HG03439 (cell line): Measurements from ENCODE around the gene FOXA2.
"Not testable (repeated sequence)": the region's sequence is repeated elsewhere in the genome, so short reads cannot be mapped to it uniquely, and the experiment has no call there.

Source experiments
- ATAC-seq: cut with Tn5 transposase; IDR thresholded peaks from one replicate; pipeline ENCODE4 v1.9.1; 2021; ENCODE audit warnings: mild to moderate bottlenecking, moderate library complexity; ENCODE audit not compliant: unreplicated experiment

The FOXA2 gene

DNA sequence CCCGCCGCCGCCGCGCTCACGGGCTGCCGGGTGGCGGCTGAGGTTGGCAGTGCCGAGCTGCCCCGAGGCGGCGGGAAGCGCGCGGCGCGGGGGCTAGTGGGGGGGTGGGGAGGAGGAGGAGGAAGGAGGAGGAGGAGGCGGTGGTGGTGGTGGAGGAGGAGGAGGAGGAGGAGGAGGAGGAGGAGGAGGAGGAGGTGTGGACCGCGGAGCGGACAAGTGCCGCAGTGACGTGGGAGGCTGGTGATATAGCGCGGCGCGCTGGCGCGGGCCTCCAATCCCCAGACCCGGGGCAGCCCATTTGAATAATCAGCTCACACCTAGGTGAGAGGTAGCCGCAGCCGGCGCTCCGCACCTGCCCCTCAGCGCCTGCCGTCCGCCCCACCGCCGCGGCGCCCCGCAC, at the start of gene FOXA2:
FOXA2 (minus strand) TSS at position 51 of the 400 bp plus-strand sequence. CDS start 294 bp downstream, outside the sequence.
- no peak for ATAC-seq

DNA sequence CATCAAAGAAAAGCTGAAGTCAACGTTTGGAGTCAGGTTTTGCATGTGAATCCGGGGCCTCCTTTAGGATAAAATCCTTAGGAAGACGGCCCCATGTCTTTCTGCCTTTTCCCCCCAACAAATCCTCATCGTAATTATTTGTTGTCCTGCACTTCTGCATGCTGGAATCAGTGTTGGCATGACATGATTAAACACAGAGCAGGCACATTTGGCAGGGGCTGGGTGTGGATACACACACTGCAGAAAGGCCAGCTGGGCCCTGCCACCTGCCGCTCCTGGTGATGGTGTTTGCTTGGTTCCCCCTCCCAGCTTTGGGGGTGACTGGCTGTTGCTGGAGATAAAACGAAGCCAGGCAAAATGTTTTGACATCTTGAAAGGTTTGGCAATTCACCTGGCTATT, 46.3 kb upstream of the FOXA2 start:
- ATAC-seq, result no peak

DNA sequence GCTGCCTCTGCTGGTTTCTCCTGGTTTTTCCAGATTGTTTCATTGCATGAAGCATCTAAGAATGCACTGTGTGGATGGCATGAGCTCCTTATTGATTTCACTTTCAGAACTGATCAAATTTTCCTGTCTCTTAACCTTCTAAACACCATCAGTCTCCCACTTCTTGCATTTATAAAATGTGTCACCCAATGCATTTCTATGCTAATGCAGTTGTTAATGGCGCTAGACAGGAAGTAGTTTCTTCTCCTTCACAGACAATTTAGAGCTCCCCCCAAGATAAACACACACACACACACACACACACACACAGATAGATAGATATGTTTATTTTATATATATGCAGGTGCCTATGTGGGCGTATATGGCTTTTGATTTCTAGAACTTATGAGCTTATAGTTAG, 45.6 kb upstream of the FOXA2 start:
- ATAC-seq, result no peak

DNA sequence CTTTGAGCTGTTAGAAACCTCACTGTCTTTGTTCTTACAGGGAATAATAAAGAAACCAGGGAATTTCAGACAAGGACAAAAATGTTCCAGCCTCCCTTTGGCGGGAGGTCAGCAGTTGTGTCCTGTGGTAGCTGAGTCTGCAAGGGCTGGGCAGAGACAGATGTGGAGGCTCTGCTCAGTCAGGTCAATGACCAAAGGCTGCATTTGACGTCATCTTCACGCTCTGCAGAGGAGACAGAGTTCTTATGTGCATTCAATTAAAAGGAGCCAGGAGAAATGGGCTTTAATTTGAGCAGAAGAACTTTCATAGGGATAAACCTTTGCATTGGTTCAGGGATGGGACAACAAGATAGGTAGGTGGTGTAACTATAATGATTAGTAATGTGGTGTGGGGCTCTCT, 45.1 kb upstream of the FOXA2 start:
- ATAC-seq, result no peak

DNA sequence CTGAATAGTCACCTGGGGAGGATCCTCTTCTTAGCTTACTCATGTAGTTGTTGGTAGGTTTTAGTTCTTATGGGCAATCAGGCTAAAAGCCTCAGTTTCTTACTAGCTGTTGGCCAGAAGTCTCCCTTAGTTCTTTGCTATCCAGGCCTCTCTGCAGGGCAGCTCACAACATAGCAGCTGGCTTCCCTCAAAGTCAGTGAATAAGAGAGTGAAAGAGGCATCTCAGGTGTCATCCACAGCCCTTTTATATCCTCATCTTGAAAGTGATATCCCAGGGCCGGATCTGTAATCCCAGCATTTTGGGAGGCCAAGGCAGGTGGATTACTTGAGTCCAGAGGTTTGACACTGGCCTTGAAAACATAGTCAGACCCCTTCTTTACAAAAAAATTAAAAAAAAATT, 42.1 kb upstream of the FOXA2 start:
- ATAC-seq, result no peak

DNA sequence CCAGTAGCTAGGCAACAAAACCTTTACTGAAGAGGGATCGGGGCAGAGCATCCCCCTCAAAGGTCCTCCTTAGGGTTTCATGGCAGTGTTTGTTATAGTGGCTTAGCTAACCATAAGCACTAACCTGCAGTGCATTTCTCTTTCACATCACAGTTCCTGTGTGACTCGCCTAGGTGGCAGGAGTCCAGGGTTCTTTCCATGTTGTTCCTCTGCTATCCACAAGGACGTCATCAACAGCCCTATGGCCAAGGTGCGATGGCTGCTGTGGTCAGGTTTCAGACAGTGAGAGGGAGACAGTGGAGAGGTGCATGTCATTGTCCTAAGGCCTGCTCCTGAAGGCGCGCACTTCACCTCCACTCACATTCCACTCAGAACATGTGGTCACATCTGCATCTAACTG, 38.8 kb upstream of the FOXA2 start:
- no peak for ATAC-seq

DNA sequence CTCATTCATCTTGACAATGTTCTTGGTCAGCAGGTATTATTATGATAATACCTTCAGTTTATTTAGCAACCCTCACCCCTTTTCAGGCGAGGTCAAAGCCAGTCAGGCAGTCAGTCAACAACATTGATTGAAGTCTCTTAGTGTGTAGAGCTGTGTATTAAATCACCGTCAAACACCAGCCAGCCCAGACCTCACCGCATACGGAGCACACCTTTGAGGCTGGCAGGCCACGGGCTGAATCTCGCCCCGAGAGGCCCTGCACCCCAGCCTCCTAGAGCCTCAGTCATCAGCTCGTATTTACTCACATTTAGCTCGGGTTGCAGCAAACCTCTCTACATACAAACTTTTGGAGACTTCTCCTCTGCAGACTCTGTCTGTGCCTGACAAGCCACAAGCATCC, 36.0 kb upstream of the FOXA2 start:
- no peak for ATAC-seq

DNA sequence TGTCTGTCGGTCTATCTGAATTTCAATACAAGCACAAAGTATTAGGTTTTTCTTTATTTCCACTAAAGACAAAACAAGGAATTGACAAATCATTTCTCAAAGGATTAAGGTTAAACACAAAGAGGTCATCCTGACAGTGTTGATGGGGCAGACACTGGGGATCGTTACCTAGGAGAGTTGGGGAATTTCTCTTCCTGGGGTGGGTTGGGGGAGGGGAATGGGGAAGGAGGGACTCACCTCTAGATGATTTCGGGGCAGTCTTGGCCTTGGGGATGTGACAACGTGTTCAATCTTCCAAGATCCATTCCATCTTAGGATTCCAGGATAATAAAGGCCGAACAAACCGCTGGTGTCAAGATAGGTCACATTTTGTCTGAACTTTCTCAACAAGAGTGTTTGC, 35.4 kb upstream of the FOXA2 start:
- no peak for ATAC-seq

DNA sequence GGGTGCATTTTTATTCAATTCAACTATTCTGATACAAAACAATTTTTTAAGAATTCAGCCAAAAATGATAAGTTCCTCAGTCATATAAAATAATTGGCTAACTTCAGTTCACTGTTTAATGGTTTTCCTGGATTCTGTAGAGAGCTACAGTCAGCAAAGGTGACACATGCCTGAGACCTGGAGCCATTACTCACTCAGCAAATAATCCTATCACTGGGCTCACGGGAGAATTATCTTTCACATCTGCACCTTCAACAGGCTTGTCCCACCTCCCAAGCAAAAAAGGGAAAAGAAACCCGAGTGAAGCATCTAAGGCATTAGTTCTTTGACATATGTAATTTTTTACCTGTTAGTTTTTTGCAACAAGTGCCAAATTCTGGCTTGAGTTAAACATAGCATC, 34.9 kb upstream of the FOXA2 start:
- ATAC-seq, result no peak

DNA sequence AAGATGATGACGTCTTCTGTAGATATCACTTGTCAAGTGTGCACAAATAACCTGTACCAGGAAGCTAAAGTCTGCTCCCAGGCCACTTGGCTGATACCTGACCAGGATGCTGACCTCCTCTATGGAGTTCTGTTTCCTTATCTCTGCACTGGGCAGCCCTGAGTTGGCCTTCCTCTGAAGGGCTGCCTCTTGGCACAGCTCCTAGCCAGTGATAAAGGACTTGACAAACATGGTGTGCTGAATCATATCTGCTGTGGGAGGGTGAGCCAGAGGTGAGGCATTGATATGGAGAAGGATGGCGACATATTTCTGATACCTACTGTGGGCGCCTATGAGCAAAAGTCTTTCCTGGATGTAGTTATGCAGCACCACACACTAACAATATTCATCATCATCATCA, 32.8 kb upstream of the FOXA2 start:
- ATAC-seq, result no peak

DNA sequence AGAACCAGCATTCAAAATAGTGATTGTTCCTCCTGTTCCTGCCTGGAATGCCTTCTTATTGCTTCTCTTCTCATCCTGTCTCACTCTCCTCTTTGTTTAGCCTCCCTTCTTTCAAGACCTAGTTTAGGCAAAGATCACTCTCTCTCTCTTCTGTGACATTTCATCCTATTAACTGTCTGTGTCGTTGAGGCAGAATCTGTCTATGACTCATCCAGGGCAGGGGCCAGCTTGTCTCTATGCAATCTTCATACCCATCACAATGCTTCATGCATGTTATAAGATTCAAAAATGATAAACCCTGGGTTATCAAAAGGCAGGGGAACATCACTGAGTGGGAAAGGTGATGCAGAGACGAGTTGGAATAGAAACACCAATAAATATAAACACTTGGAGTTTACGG, 32.2 kb upstream of the FOXA2 start:
- ATAC-seq, result no peak

DNA sequence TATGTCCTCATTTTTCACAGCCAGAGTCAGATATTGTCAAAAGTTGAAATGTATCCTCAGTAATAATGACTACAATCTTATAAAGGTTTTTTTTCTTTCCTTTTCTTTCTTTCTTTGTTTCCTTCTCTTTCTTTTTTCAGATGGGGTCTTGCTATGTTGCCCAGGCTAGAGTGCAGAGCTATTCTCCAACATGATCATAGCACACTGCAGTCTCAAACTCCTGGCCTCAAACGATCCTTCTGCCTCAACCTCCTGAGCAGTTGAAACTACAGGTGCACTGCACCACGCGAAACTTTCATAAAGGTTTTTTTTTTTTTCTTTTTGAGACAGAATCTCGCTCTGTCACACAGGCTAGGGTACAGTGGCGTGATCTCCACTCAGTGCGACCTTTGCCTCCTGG, 31.1 kb upstream of the FOXA2 start:
- ATAC-seq, result no peak

DNA sequence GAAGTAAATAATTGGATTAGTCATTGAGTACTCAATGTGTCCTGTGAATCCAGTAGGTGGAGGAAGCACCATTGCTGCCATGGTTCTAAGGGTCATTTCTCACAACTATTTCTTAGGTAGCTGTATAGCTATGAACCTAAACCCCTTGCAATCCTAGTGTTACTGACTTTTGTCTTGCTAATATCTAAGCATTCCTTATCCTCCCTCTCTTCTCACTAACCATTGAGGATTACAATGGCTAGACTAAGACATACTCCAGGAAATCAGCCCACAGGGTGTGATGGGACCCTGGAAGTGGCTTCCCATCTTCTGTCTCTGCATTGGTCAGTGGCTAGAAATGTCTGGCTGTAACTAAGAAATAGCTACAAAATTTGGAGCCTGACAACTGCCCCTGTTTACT, 27.3 kb upstream of the FOXA2 start:
- no peak for ATAC-seq

DNA sequence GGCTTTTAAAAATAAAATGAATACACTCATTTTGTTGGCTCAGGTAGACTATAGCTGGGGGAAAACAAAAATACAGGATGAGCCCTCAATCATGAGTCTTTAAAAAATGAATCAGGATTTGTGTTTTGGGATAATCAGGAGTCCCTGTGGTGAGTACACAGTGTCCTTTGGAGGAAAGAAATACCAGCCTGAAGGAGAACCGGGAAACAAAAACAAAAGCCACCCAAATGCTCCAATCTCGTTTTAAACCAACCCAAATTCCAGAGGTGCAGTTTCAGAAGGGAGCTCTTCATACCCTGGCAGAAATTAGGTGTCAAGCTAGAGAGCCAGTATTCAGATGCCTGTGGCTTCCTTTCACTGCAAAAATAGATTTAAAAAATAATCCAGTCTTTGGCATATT, 23.3 kb upstream of the FOXA2 start:
- ATAC-seq, result no peak

DNA sequence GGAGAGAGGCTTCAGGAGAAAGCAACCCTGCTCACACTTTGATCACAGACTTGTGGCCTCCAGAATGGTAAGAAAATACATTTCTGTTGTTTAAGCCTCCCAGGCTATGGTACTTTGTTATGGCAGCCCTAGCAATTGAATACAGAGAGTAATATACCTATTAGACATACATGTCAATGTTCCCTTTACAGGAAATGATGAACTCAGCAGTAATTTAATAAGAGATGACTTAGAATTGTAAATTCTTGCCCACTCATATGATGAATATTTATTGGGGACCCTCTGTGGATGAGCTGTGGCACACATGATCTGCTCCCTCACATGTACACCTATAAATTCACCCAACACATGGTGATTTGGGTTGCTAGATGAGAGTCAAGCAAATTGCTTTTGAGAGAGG, 20.4 kb upstream of the FOXA2 start:
- ATAC-seq, result no peak

DNA sequence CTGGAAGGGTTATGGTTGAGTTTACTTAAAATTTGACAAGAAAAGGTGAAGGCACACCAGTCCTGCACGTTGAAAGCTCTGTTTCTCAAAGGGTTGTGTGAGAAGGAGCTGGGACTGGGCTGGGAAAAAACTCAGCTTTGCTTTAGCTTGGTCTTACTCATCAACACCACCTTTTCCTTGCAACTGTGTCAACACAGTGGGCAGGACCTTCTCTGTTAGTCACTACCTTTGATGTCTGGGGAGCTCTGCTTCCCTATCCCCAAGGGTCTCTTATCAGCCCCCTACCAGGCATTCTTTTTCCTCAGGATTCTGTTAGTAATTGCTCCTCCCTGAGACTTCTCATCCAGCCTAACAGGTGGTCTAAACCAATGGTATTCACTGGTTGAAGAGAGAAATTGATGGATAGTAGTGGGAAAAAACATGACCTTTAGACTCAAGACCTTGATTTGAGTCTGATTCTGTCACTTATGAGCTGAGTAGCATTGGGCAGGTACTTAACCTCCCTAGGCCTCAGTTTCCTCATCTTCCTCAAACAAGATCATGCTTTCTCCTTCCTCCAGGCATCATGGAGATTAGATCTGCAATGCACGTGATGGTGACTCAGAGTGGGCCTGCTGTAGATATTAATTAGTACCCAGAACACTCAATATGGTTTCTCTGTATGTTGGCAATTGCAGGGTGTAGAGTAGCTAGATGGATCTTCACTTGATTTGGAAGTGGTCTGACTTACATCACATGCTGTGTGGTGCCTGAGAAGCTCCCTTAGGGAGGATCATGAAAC, 17.2 kb upstream of the FOXA2 start:
- no peak for ATAC-seq

DNA sequence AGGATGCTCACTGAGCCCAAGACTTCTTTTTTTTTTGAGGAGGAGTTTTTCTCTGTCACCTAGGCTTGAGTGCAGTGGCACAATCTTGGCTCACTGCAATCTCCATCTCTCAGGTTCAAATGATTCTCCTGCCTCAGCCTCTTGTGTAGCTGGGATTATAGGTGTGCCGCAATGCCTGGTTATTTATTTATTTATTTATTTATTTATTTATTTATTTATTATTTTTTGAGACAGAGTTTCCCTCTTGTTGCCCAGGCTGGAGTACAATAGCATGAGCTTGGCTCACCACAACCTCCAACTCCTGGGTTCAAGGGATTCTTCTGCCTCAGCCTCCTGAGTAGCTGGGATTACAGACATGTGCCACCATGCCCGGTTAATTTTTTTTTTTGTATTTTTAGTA, 14.9 kb upstream of the FOXA2 start:
- not testable (repeated sequence) for ATAC-seq

DNA sequence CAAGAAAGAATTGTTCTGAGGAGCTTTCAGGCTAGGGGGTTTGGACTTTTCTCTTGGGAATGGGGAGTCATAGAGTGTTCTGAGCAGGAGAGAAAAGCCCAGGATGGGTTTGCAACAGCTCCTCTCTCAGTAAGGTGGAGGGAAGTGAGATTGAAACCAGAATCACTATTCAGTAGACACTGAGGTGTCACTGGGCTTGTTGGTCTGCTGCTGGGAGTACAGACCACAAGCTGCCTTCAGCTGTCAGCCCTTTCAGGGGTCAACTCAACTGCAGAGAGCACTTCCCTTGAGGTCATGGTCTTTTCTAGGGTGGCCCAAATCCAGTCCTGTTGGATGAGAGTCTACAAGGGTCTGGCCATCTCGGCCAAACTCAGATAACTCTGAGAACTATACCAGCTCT, 12.9 kb upstream of the FOXA2 start:
- ATAC-seq, result no peak

DNA sequence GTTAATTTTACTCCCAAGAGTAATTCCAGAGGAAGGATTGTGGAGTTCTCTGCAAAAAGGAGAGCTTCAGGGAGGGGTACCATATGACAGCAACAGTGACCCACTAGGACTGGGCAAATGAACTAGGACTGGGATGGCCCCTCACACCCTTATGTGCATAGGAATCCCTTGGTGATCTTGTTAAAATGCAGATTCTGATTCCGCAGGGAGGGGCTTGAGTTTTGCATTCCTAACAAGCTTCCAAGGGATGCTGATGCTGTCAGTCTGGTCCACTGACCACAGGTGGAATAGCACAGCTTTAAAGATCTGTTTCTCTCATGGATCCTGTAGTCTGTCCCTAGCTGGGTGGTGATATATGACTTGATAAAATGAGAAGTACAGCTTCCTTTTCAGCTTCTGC, 6.3 kb upstream of the FOXA2 start:
- no peak for ATAC-seq

DNA sequence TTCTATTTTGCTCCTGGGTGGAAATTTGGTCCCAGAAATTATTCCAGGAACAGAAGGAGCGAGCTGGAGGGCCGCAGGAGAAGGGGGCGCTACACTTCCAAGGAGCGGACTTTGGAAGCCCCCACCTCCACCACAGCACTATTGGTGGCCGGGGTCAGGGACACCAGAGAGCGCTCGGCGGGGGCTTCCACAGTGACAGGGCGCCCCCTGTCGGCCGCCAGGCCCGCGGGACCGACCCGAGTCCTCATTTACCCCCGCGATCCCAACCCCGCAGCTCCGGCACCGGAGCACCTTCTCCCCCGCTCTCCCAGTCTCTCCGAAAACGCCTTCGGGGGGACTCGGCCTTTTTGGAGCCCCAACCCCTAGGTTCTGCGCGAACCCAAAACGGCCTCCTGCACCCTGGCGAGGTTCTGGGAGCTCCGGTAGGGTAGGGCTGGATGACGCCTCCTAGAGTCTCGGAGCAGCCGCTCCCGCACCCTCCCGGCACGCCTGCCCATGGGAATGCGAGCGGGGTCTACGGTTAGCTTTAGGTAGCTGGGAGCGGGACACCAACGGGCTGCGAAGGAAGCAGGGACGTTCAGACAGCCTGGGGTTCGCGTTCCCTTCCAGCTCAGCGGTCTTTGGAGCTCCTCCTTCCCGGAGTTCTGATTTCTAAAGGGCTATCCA, 2.4 kb upstream of the FOXA2 start:
- no peak for ATAC-seq

DNA sequence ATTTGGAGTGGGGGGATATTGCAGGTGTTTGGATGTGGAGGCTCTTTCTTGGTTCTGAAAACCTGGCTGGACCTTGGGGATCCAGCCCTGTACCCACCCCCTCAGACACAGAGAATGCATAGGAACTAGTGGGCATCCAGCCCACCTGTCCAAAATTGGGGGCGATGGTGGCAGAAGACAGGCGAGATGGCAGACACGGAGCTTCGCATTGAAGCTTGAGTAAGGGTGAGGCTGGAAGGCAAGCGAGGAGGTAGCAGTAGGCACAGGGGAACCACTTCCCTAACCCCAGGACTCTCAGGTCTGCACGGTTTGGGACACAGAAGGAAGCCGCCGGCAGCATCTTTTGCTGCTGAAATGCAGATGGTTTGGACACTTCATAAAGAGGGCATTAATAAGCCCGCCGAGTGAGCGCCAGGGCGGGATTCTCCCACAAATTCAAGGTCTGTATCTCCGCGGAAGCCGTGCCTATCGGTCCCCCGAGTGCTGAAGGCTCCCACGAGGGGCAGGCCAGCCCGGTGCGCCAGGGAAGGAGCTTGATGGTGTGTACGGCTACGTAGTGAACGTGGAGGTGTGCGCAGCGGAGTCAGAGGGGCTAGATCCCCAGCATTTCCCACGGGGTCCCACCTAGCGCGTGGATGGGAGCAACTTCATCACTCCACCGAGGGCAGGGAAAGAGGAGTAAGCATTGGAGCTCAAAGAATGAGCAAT, 1.6 kb upstream of the FOXA2 start:
- ATAC-seq, result no peak
